Endothelial cell of umbilical vein (primary cell): ENCODE results near the gene LGALS3BP. TPM values are rescaled to one million over a fixed set of nuclear protein-coding genes. Genes with fewer than 3 reads are reported as not detected.

Source experiments
- BruUV-seq: library from RNA; stranded (reverse); fragments of 400-500 nt; replicated peaks from 2 replicates; lab custom pipeline; 2021; lab: Mats Ljungman, UMichigan
- CTCF ChIA-PET: fragments of 300-600, 350-600 bp; sonication (Branson Sonifier 250); formaldehyde crosslinking; loops from one replicate; lab custom pipeline; 2021; ENCODE audit warnings: antibody characterized with exemption, inconsistent platforms; lab: Charles Lee
- POLR2A ChIA-PET: fragments of 300-600, 350-600 bp; sonication (Branson Sonifier 250); formaldehyde crosslinking; loops from one replicate; lab custom pipeline; 2021; ENCODE audit warnings: antibody characterized with exemption, inconsistent platforms; lab: Charles Lee
- DNase-seq: peaks from one replicate; pipeline ENCODE4 v3.0.0-alpha.2; 2011; ENCODE audit warnings: low read depth, low spot score
- FAIRE-seq: peaks from 2 replicates; lab custom pipeline; 2011; peaks lifted over from hg19 to GRCh38; lab: Jason Lieb, UNC
- H2AFZ ChIP-seq: 2 replicates; pipeline ENCODE4 v1.6.0; 2012; ENCODE audit warnings: low read depth, low read length, control low read depth, inconsistent platforms
- H3K27ac ChIP-seq: 2 replicates; pipeline ENCODE4 v1.5.1; 2011; ENCODE audit warnings: low read depth, mild to moderate bottlenecking, control low read depth, low read length, moderate library complexity; ENCODE audit not compliant: insufficient read depth
- H3K27me3 ChIP-seq, 2 experiments: 2 replicates each; pipeline versions ENCODE4 v1.6.0 to v1.6.1; 2011; ENCODE audit warnings: low read length in 2 of 2, mixed read lengths in 1 of 2; ENCODE audit not compliant: control insufficient read depth in 2 of 2, insufficient read depth in 2 of 2
- H3K36me3 ChIP-seq, 2 experiments: 2 replicates in 1 of 2; 3 replicates in 1 of 2; pipeline ENCODE4 v1.5.1; 2011; ENCODE audit warnings: low read length in 2 of 2, mild to moderate bottlenecking in 1 of 2, moderate library complexity in 1 of 2; ENCODE audit not compliant: control insufficient read depth in 2 of 2, insufficient read depth in 2 of 2; ENCODE audit errors: extremely low read depth in 1 of 2
- H3K4me1 ChIP-seq: 3 replicates; pipeline ENCODE4 v1.5.1; 2011; ENCODE audit warnings: mild to moderate bottlenecking, low read length; ENCODE audit not compliant: control insufficient read depth, insufficient read depth; ENCODE audit errors: extremely low read depth
- H3K4me2 ChIP-seq: 2 replicates; pipeline ENCODE4 v1.6.1; 2011; ENCODE audit warnings: low read length, control low read depth, mixed read lengths; ENCODE audit not compliant: insufficient read depth
- H3K4me3 ChIP-seq, 3 experiments: fragments of 200-600 bp in 1 of 3; sonication (generic), shearing (Covaris generic) in 1 of 3; replicated peaks in 1 of 3; 2 replicates each; pipeline ENCODE4 v1.5.1; 2011 to 2016; ENCODE audit warnings: control low read depth in 3 of 3, low read length in 3 of 3, mild to moderate bottlenecking in 2 of 3, inconsistent platforms in 1 of 3, low read depth in 1 of 3, moderate library complexity in 1 of 3; ENCODE audit not compliant: insufficient read depth in 1 of 3
- H3K79me2 ChIP-seq: 2 replicates; pipeline ENCODE4 v1.6.0; 2012; ENCODE audit warnings: low read length, inconsistent platforms; ENCODE audit not compliant: control insufficient read depth, insufficient read depth
- H3K9ac ChIP-seq: replicated peaks from 2 replicates; pipeline ENCODE3; 2011; ENCODE audit warnings: low read length, control low read depth; ENCODE audit not compliant: insufficient read depth; ENCODE audit errors: extremely low read depth
- H3K9me1 ChIP-seq: replicated peaks from 3 replicates; pipeline ENCODE4 v1.6.0; 2011; ENCODE audit warnings: mild to moderate bottlenecking, low read length; ENCODE audit not compliant: control insufficient read depth, insufficient read depth; ENCODE audit errors: extremely low read depth
- H3K9me3 ChIP-seq: replicated peaks from 2 replicates; pipeline ENCODE4 v1.5.1; 2012; ENCODE audit warnings: low read length, inconsistent platforms; ENCODE audit not compliant: control insufficient read depth, insufficient read depth
- H4K20me1 ChIP-seq: replicated peaks from 2 replicates; pipeline ENCODE3; 2011; ENCODE audit warnings: mild to moderate bottlenecking, low read length; ENCODE audit not compliant: control insufficient read depth, insufficient read depth; ENCODE audit errors: extremely low read depth
- EZH2 ChIP-seq: IDR thresholded peaks from 2 replicates; pipeline ENCODE4 v1.6.1; 2012; ENCODE audit warnings: borderline replicate concordance, low read depth, mild to moderate bottlenecking, moderate library complexity, low read length, inconsistent platforms; ENCODE audit not compliant: severe bottlenecking
- FOS ChIP-seq: IDR thresholded peaks from 2 replicates; pipeline ENCODE4 v1.6.1; 2011; ENCODE audit warnings: mild to moderate bottlenecking, low read length, moderate library complexity, borderline replicate concordance; ENCODE audit not compliant: insufficient read depth
- GATA2 ChIP-seq: IDR thresholded peaks from 2 replicates; pipeline ENCODE4 v1.7.0; 2011; ENCODE audit warnings: low read depth, mild to moderate bottlenecking, moderate library complexity, mixed read lengths, low read length; ENCODE audit not compliant: insufficient read length, insufficient read depth
- JUN ChIP-seq: IDR thresholded peaks from 2 replicates; pipeline ENCODE4 v1.6.1; 2011; ENCODE audit warnings: borderline replicate concordance, low read depth; ENCODE audit not compliant: insufficient read length, insufficient read depth
- MYC ChIP-seq: IDR thresholded peaks from one replicate; pipeline ENCODE4 v1.6.1; 2011; ENCODE audit warnings: mild to moderate bottlenecking, low read depth, low read length
- POLR2A ChIP-seq: IDR thresholded peaks from 2 replicates; pipeline ENCODE4 v1.6.1; 2012; ENCODE audit warnings: low read depth, mild to moderate bottlenecking, control low read depth, low read length
- POLR2AphosphoS5 ChIP-seq: IDR thresholded peaks from 2 replicates; pipeline ENCODE4 v1.6.1; 2012; ENCODE audit warnings: low read depth, mild to moderate bottlenecking, control low read depth, low read length, moderate library complexity; ENCODE audit not compliant: insufficient read depth
- dilution Hi-C: fragments of 300-500 bp; cut with MboI; formaldehyde crosslinking; loops from one replicate; pipeline ENCODE4 v1.15.0; 2019; ENCODE audit warnings: low sequenced_read_pairs; ENCODE audit not compliant: extremely low pct_ligation_motif_present
- intact Hi-C: fragments of 100-400 bp; cut with micrococcal nuclease; formaldehyde crosslinking; loops from one replicate; pipeline ENCODE4 v1.10.0; 2022
- polyA plus RNA-seq, 4 experiments: library from polyadenylated mRNA; depleted of rRNA in 3 of 4; stranded (reverse) in 3 of 4; unstranded in 1 of 4; fragments of >200 nt; gene quantifications; 2 replicates each; pipeline versions ENCODE4 v1.2.1 to v1.2.3, GENCODE V29; 2011 to 2012; ENCODE audit warnings: missing spikeins in 1 of 4
- total RNA-seq: library from RNA; stranded (reverse); gene quantifications from 2 replicates; pipeline ENCODE4 v1.2.3, GENCODE V29; 2021
- TF ChIP-seq, protein P1 (sequence below), 2 donors: IDR thresholded peaks; 1 replicate in 1 of 2; 2 replicates in 1 of 2; pipeline ENCODE4 v1.5.1; 2011; ENCODE audit warnings: low read length in 2 of 2, mild to moderate bottlenecking in 2 of 2, moderate library complexity in 2 of 2, control low read depth in 1 of 2, inconsistent platforms in 1 of 2, low read depth in 1 of 2; ENCODE audit not compliant: insufficient read depth in 1 of 2; ENCODE audit errors: extremely low read depth in 1 of 2
- TF ChIP-seq, protein P2 (sequence below): IDR thresholded peaks from 2 replicates; pipeline ENCODE4 v1.6.1; 2011; ENCODE audit not compliant: insufficient read depth, insufficient read length

Gene LGALS3BP
- total and polyA plus RNA-seq, 2 donors (not counting 3 experiments of a cell fraction or from before 2014, with no cell fraction given): 0.77 to 1.3 TPM

DNA sequence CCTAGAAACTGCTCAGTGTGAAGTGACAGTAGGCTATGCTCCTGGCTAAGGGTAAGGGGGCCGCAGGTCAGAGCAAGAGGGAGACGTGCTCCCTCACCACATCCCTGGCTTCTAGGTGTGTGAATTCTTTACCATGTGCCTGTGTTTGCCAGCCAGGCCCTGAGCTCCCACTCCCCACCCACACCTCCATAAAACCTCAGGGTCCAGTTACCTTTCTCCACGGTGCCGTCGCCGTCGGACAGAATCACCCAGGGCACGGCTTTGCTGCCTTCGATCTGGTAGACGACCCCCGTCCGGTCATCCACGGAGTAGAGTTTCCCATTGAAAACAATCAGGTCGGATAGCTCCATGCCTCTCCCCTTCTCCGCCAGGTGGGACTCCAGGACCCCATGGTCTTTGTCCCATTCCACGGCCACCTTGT lies 17.1 kb upstream of the LGALS3BP start:
- ChIA-PET CTCF (interaction anchor here (1.8 kb wide), 2 partner anchors 9 to 10 kb away, joined by 9 to 10 read pairs; no protein-coding TSS in a partner anchor), POLR2A (no interaction called here)
- intact Hi-C loops (no loop called here), dilution Hi-C loops (no loop called here)
- Histone ChIP-seq H3K9me1 (no peaks in the 10 kb centered on the region), H2AFZ (no peak overlapping the region), H3K27me3 (no peaks in the 10 kb centered on the region), H3K4me2 (no peak overlapping the region), H4K20me1 (no peaks in the 10 kb centered on the region), H3K36me3 (peaks cover 9 to 31% of the 10 kb centered on the region in 2 experiments), H3K9ac (no peak overlapping the region), H3K4me1 (peaks cover 14% of the 10 kb centered on the region), H3K79me2 (peaks cover 61% of the 10 kb centered on the region), H3K27ac (no peak overlapping the region), H3K4me3 (no peak overlapping the region), H3K9me3 (no peaks in the 10 kb centered on the region)
- FAIRE-seq (no peak), DNase-seq (no peak)
- TF ChIP-seq JUN: no peak
- TF ChIP-seq, protein P1, sequence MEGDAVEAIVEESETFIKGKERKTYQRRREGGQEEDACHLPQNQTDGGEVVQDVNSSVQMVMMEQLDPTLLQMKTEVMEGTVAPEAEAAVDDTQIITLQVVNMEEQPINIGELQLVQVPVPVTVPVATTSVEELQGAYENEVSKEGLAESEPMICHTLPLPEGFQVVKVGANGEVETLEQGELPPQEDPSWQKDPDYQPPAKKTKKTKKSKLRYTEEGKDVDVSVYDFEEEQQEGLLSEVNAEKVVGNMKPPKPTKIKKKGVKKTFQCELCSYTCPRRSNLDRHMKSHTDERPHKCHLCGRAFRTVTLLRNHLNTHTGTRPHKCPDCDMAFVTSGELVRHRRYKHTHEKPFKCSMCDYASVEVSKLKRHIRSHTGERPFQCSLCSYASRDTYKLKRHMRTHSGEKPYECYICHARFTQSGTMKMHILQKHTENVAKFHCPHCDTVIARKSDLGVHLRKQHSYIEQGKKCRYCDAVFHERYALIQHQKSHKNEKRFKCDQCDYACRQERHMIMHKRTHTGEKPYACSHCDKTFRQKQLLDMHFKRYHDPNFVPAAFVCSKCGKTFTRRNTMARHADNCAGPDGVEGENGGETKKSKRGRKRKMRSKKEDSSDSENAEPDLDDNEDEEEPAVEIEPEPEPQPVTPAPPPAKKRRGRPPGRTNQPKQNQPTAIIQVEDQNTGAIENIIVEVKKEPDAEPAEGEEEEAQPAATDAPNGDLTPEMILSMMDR (IDR thresholded peaks at IDR 0.05; ENCODE audit: extremely low read depth in 1 of 2, insufficient read depth in 1 of 2, low read depth in 1 of 2, low read length in 2 of 2): no peak
- TF ChIP-seq, protein P2, sequence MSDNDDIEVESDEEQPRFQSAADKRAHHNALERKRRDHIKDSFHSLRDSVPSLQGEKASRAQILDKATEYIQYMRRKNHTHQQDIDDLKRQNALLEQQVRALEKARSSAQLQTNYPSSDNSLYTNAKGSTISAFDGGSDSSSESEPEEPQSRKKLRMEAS: no peak
- TF ChIP-seq MYC: no peak
- TF ChIP-seq GATA2: no peak
- no peak for TF ChIP-seq POLR2A
- TF ChIP-seq POLR2AphosphoS5: no peak
- no peak for TF ChIP-seq EZH2
- no peak for TF ChIP-seq FOS
- BruUV-seq: no TSS peak
